Loucy (cell line): ENCODE measurements around the gene SH2B2.
"Not testable (repeated sequence)": the region's sequence is repeated elsewhere in the genome, so short reads cannot be mapped to it uniquely, and the experiment has no call there.

Experiments used
- H2AFZ ChIP-seq: fragments of 200-600 bp; sonication (generic); 2 replicates; pipeline ENCODE4 v1.6.0; 2016; ENCODE audit warnings: antibody characterized with exemption, mild to moderate bottlenecking, low read length, moderate library complexity
- H3F3A ChIP-seq: fragments of 200-600 bp; 2 replicates; pipeline ENCODE4 v1.6.0; 2016; ENCODE audit warnings: antibody characterized with exemption, low read depth, mild to moderate bottlenecking
- H3K27me3 ChIP-seq: fragments of 200-600 bp; sonication (generic); 2 replicates; pipeline ENCODE4 v1.6.1; 2014; ENCODE audit warnings: low read length, mild to moderate bottlenecking; ENCODE audit not compliant: insufficient read depth, poor library complexity, severe bottlenecking
- H3K36me3 ChIP-seq: fragments of 200-600 bp; sonication (generic); 2 replicates; pipeline ENCODE4 v1.6.1; 2016; ENCODE audit warnings: low read length; ENCODE audit not compliant: insufficient read depth
- H3K4me1 ChIP-seq: fragments of 200-600 bp; sonication (generic); 2 replicates; pipeline ENCODE4 v1.5.1; 2014; ENCODE audit warnings: low read length, mild to moderate bottlenecking; ENCODE audit not compliant: insufficient read depth, poor library complexity, severe bottlenecking
- H3K4me2 ChIP-seq: fragments of 200-600 bp; sonication (generic); 2 replicates; pipeline ENCODE4 v1.6.0; 2014; ENCODE audit warnings: antibody characterized with exemption, low read length, low read depth, mild to moderate bottlenecking; ENCODE audit not compliant: poor library complexity, severe bottlenecking
- H3K4me3 ChIP-seq: fragments of 200-600 bp; sonication (generic); 2 replicates; pipeline ENCODE4 v1.5.1; 2014; ENCODE audit warnings: low read length, mild to moderate bottlenecking, mixed read lengths; ENCODE audit not compliant: poor library complexity, severe bottlenecking
- H3K79me2 ChIP-seq: fragments of 200-600 bp; sonication (generic); 2 replicates; pipeline ENCODE4 v1.6.1; 2014; ENCODE audit warnings: low read length; ENCODE audit not compliant: insufficient read depth
- H3K9ac ChIP-seq: fragments of 200-600 bp; sonication (generic); 2 replicates; pipeline ENCODE4 v1.6.0; 2014; ENCODE audit warnings: mild to moderate bottlenecking, low read depth, low read length, moderate library complexity; ENCODE audit not compliant: poor library complexity, severe bottlenecking
- H3K9me2 ChIP-seq: fragments of 200-600 bp; sonication (generic); replicated peaks from 2 replicates; pipeline ENCODE4 v1.6.1; 2016; ENCODE audit warnings: low read depth, low read length, mixed read lengths
- H3K9me3 ChIP-seq: fragments of 200-600 bp; sonication (generic); 2 replicates; pipeline ENCODE4 v1.6.1; 2014; ENCODE audit warnings: mild to moderate bottlenecking, antibody characterized with exemption, low read length, low read depth; ENCODE audit not compliant: insufficient read depth
- H4K20me1 ChIP-seq: fragments of 200-600 bp; sonication (generic); 2 replicates; pipeline ENCODE4 v1.6.0; 2014; ENCODE audit warnings: antibody characterized with exemption, low read length, mild to moderate bottlenecking; ENCODE audit not compliant: insufficient read depth, poor library complexity, severe bottlenecking

SH2B2 gene

GRCh38 chr7:102365390-102365789 is 78.7 kb downstream of the SH2B2 start:
- not testable (repeated sequence) for H3K4me1 ChIP-seq, H3K9me2 ChIP-seq, H3K9me3 ChIP-seq, H3K27me3 ChIP-seq, H3K36me3 ChIP-seq, H3F3A ChIP-seq, H4K20me1 ChIP-seq, H2AFZ ChIP-seq
- H3K4me3 ChIP-seq: peak overlapping the region; percentile 32
- H3K4me2 ChIP-seq: peak overlapping the region; percentile 48
- peaks cover 19% of the 10 kb centered on the region; the same call in 1 of the 2 replicates for H3K79me2 ChIP-seq
- H3K9ac ChIP-seq: peak overlapping the region; percentile 87

GRCh38 chr7:102370038-102370437 is 83.4 kb downstream of the SH2B2 start:
- H3K36me3 ChIP-seq, H3K9ac ChIP-seq, H3F3A ChIP-seq, H3K27me3 ChIP-seq, H3K9me3 ChIP-seq, H2AFZ ChIP-seq, H3K4me2 ChIP-seq, H3K9me2 ChIP-seq, H3K4me1 ChIP-seq, H3K4me3 ChIP-seq, H4K20me1 ChIP-seq: not testable (repeated sequence)
- peaks cover 11% of the 10 kb centered on the region; the same call in 1 of the 2 replicates for H3K79me2 ChIP-seq
